Nephron progenitor cell (in vitro differentiated cells): ENCODE measurements around the gene NSRP1.

Source experiments
- DNase-seq: peaks from one replicate; pipeline ENCODE4 v3.0.0; 2021
- H3K27ac Mint-ChIP-seq: 2 replicates; pipeline ENCODE4 v1.8.0; 2021; ENCODE audit warnings: mild to moderate bottlenecking, moderate library complexity, mixed read lengths
- H3K27me3 Mint-ChIP-seq: 2 replicates; pipeline ENCODE4 v1.8.0; 2021; ENCODE audit warnings: mild to moderate bottlenecking, low read depth, mixed read lengths; ENCODE audit not compliant: poor library complexity
- H3K36me3 Mint-ChIP-seq: 2 replicates; pipeline ENCODE4 v1.8.0; 2021; ENCODE audit warnings: low read depth, mixed read lengths
- H3K4me1 Mint-ChIP-seq: 2 replicates; pipeline ENCODE4 v1.8.0; 2021; ENCODE audit warnings: mixed read lengths
- H3K4me3 Mint-ChIP-seq: 2 replicates; pipeline ENCODE4 v1.8.0; 2021; ENCODE audit warnings: mild to moderate bottlenecking, moderate library complexity, mixed read lengths
- H3K9me3 Mint-ChIP-seq: 2 replicates; pipeline ENCODE4 v1.8.0; 2021; ENCODE audit warnings: mild to moderate bottlenecking, moderate library complexity, mixed read lengths
- TF ChIP-seq, protein P1 (sequence below): fragments of 200-600 bp; sonication (generic); IDR thresholded peaks from 2 replicates; pipeline ENCODE4 v1.5.0; 2021; ENCODE audit warnings: antibody characterized with exemption

NSRP1 gene

DNA sequence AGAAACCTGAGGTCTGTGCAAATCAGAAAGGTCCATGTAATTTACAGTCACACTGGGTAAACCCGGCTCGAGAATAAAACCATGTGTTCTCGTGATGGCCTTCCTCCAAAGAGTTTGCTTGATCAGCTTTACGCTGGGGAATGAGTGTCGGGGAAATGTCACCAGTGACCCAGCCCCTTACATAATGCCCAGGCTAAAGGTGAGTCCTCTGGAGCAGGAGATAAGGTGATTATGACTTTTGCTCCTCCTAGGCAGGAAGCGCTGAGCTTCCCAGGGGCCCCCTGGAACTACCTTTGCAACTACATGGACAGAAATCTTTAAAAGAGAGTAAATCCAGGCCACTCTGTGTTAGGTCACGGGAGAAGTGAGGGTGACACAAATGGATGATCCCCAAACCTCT is 103.2 kb downstream of the NSRP1 start:
- Mint-ChIP-seq H3K9me3 (no peaks in the 10 kb centered on the region), H3K4me1 (peaks cover 43% of the 10 kb centered on the region), H3K4me3 (no peak overlapping the region), H3K27ac (no peak overlapping the region), H3K27me3 (peaks cover 16% of the 10 kb centered on the region), H3K36me3 (no peaks in the 10 kb centered on the region)
- no peak for DNase-seq
- TF ChIP-seq, protein P1, sequence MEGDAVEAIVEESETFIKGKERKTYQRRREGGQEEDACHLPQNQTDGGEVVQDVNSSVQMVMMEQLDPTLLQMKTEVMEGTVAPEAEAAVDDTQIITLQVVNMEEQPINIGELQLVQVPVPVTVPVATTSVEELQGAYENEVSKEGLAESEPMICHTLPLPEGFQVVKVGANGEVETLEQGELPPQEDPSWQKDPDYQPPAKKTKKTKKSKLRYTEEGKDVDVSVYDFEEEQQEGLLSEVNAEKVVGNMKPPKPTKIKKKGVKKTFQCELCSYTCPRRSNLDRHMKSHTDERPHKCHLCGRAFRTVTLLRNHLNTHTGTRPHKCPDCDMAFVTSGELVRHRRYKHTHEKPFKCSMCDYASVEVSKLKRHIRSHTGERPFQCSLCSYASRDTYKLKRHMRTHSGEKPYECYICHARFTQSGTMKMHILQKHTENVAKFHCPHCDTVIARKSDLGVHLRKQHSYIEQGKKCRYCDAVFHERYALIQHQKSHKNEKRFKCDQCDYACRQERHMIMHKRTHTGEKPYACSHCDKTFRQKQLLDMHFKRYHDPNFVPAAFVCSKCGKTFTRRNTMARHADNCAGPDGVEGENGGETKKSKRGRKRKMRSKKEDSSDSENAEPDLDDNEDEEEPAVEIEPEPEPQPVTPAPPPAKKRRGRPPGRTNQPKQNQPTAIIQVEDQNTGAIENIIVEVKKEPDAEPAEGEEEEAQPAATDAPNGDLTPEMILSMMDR: no peak

DNA sequence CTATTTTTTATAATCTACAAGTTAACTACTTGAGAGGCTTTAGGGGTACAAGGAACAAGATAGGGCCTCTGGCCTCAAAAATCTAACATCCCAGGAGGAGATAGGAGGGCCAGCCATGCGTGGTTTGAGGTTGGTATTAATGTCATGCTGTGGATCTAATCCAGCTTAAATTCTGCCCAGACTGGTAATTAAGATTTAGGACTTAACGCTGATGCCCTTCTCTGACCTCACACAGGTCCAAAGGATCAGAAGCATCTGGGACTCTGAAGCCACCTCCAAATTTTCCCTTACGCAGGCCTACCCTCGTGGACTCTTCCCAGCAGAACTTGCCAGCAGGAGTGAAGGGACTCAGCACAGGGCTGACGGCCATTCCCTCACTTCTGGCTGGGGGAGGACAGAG is 103.8 kb downstream of the NSRP1 start:
- H3K27ac Mint-ChIP-seq: no peak overlapping the region
- H3K4me1 Mint-ChIP-seq: peaks cover 49% of the 10 kb centered on the region
- no peak overlapping the region for H3K4me3 Mint-ChIP-seq
- no peak for DNase-seq
- H3K36me3 Mint-ChIP-seq: no peaks in the 10 kb centered on the region
- H3K27me3 Mint-ChIP-seq: peaks cover 13% of the 10 kb centered on the region
- no peaks in the 10 kb centered on the region for H3K9me3 Mint-ChIP-seq
- TF ChIP-seq, protein P1: no peak

DNA sequence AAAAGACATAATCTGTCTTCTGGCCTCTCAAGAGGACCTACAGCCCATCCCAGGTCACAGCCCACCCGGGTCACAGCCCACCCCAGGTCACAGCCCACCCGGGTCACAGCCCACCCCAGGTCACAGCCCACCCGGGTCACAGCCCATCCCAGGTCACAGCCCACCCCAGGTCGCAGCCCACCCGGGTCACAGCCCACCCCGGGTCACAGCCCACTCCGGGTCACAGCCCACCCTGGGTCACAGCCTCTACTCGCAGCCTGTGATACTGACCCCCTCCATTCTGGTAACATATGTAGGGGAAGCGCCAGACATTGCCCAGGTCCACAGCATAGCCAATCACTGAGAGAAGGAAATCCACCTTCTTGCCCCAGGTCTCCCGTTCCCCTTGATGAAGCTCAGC is 104.7 kb downstream of the NSRP1 start:
- H3K27ac Mint-ChIP-seq: no peak overlapping the region
- no peaks in the 10 kb centered on the region for H3K9me3 Mint-ChIP-seq
- no peak overlapping the region for H3K4me3 Mint-ChIP-seq
- TF ChIP-seq, protein P1: no peak
- peaks cover 13% of the 10 kb centered on the region for H3K27me3 Mint-ChIP-seq
- H3K36me3 Mint-ChIP-seq: no peaks in the 10 kb centered on the region
- no peak for DNase-seq
- peaks cover 58% of the 10 kb centered on the region for H3K4me1 Mint-ChIP-seq

DNA sequence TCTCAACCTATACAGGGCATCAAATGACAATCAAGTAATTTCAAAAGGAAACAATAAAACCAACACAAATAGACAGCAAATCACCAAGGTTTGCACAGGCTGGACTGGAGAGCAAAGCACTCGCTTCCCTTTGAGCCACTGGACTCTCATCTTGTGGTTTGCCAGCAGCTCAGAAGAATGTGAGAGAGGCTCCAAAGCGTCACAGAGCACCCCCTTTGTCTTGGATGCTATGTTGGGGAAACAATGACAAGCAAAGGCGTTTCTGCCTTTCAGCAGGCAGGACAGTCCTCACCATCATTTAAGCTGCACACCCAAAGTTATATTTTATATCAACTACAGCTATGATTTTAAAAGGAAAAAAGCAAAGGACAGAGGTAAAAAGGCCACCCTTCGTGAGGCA is 105.6 kb downstream of the NSRP1 start:
- Mint-ChIP-seq H3K36me3 (no peaks in the 10 kb centered on the region), H3K4me1 (peaks cover 62% of the 10 kb centered on the region), H3K27ac (no peak overlapping the region), H3K9me3 (no peaks in the 10 kb centered on the region), H3K27me3 (peaks cover 13% of the 10 kb centered on the region), H3K4me3 (no peak overlapping the region)
- no peak for DNase-seq
- TF ChIP-seq, protein P1: no peak

DNA sequence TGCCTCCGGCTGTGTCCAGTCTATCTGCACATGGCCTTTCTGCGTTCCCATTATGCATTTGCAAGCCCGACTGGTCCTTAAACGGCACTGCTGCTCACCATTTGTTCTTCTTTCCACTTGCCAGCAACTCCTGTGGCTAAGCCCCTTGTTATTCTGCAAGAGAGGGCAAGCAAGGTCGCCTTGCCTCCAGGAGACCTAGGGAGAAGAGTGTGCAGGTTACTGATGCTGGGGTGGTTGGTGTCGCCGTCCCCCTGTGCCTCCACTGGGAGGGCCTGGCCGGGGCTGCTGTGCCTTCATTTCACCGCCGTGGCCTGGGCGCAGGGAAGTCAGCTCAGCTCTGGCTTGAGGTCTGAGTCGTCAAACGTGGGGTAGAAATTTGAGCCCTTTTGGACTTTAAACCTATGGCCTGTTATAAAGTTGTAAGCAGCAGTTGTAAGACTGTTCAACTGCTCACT is 106.1 kb downstream of the NSRP1 start:
- Mint-ChIP-seq H3K27me3 (peaks cover 9% of the 10 kb centered on the region), H3K27ac (no peak overlapping the region), H3K4me1 (peaks cover 64% of the 10 kb centered on the region), H3K9me3 (no peaks in the 10 kb centered on the region), H3K4me3 (no peak overlapping the region), H3K36me3 (no peaks in the 10 kb centered on the region)
- no peak for DNase-seq
- TF ChIP-seq, protein P1: no peak

DNA sequence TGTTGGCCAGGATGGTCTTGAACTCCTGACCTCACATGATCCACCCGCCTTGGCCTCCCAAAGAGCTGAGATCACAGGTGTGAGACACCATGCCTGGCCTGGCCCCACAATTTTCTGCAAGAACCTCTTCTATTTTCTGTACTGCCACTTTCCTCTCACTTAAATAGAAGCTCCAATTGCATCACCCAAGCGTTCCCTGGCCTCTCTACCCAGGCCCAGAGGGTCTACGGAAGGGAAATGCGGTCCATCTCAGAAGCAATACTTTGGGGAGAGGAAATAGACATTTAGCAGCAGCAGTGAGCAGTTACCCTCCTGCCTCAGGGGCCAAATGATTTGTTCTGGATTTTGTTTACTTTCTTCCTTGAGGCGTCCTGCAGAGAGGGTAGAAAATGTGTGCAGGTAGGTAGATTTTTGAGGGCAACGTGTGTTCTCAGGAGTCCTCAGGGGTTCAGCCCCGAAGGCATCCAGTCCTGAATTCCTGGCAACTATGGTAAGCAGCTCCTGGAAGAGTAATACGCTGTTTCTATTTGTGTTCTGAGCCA is 107.9 kb downstream of the NSRP1 start:
- DNase-seq: no peak
- Mint-ChIP-seq H3K27ac (no peak overlapping the region), H3K4me3 (no peak overlapping the region), H3K27me3 (peaks cover 25% of the 10 kb centered on the region), H3K9me3 (no peaks in the 10 kb centered on the region), H3K36me3 (no peaks in the 10 kb centered on the region), H3K4me1 (peaks cover 67% of the 10 kb centered on the region)
- TF ChIP-seq, protein P1: no peak
